Tibial nerve (tissue), 4 donors: ENCODE data around the gene GALNS. TPM values are rescaled to one million over a fixed set of nuclear protein-coding genes. Genes with fewer than 3 reads are reported as not detected.

Experiments
- DNase-seq, 2 donors: peaks; one replicate each; pipeline ENCODE4 v3.0.0-alpha.2; 2019; ENCODE audit warnings: low spot score in 2 of 2
- H3K27ac ChIP-seq, 4 donors: fragments of 200-600 bp; sonication (generic) in 3 of 4; one replicate each; pipeline ENCODE4 v1.5.1; 2017 to 2019; ENCODE audit warnings: mild to moderate bottlenecking in 1 of 4
- H3K27me3 ChIP-seq, 2 donors: fragments of 200-600 bp; sonication (generic) in 1 of 2; one replicate each; pipeline versions ENCODE4 v1.5.1 to v1.6.0; 2017 to 2019
- H3K36me3 ChIP-seq, 3 donors: fragments of 200-600 bp; sonication (generic); one replicate each; pipeline ENCODE4 v1.5.1; 2018 to 2019
- H3K4me1 ChIP-seq, 4 donors: fragments of 200-600 bp; sonication (generic) in 3 of 4; one replicate each; pipeline ENCODE4 v1.5.1; 2017 to 2019
- H3K4me3 ChIP-seq, 4 donors: fragments of 200-600 bp; sonication (generic) in 3 of 4; one replicate each; pipeline ENCODE4 v1.5.1; 2017 to 2019; ENCODE audit warnings: mild to moderate bottlenecking in 1 of 4, moderate library complexity in 1 of 4
- H3K9me3 ChIP-seq, 4 donors: fragments of 200-600 bp; sonication (generic) in 3 of 4; one replicate each; pipeline ENCODE4 v1.5.1; 2017 to 2019
- CTCF ChIP-seq, 5 experiments: fragments of 200-600 bp in 3 of 5; fragments of 450-650 bp in 2 of 5; sonication (generic) in 3 of 5; IDR thresholded peaks; one replicate each; pipeline ENCODE4 v1.5.1; 2016 to 2019; ENCODE audit warnings: antibody characterized with exemption in 5 of 5, mild to moderate bottlenecking in 3 of 5, moderate library complexity in 2 of 5
- EP300 ChIP-seq, 2 donors: sonication (generic); formaldehyde crosslinking; IDR thresholded peaks; one replicate each; pipeline ENCODE4 v1.6.1; 2017; ENCODE audit warnings: antibody characterized with exemption in 2 of 2, mild to moderate bottlenecking in 1 of 2
- POLR2A ChIP-seq, 2 donors: fragments of 450-650 bp; IDR thresholded peaks; one replicate each; pipeline ENCODE4 v1.6.1; 2017; ENCODE audit warnings: antibody characterized with exemption in 2 of 2, mild to moderate bottlenecking in 2 of 2, moderate library complexity in 2 of 2
- WGBS, 2 donors: methylation state at CpG; one replicate each; pipeline ENCODE4 v1.1.5; 2018; 5-methylcytosine and 5-hydroxymethylcytosine counted together
- total RNA-seq, 4 donors: library from RNA; depleted of rRNA; stranded (reverse); fragments of >200 nt; gene quantifications; one replicate each; pipeline ENCODE4 v1.1.0, GENCODE V29; 2016

The GALNS gene
- total RNA-seq, 4 donors from 2014 or later: 15.1 to 80.1 (median 43.2) TPM

- H3K4me1 ChIP-seq: no peaks in the 10 kb centered on the region
- H3K27ac ChIP-seq: no peak overlapping the region
These were observed 46.5 kb upstream of the GALNS start for GRCh38 chr16:88903267-88903666.

GRCh38 chr16:88902744-88903143, 46.0 kb upstream of the GALNS start:
- no peak for DNase-seq
- Histone ChIP-seq H3K27me3 (no peaks in the 10 kb centered on the region), H3K4me1 (no peaks in the 10 kb centered on the region), H3K36me3 (peaks cover 0 to 12% (median 0%) of the 10 kb centered on the region in 3 donors), H3K4me3 (no peak overlapping the region), H3K9me3 (no peaks in the 10 kb centered on the region), H3K27ac (no peak overlapping the region)
- no peak for TF ChIP-seq CTCF (IDR thresholded peaks at IDR 0.05)
- TF ChIP-seq EP300 (IDR thresholded peaks at IDR 0.05): no peak
- no peak for TF ChIP-seq POLR2A (IDR thresholded peaks at IDR 0.05)
- WGBS, 2 donors: 88% methylated on average over 11 to 15 of the region's 16 CpGs

More at GRCh38 chr16:88903267-88903666, 46.5 kb upstream of the GALNS start:
- no peak overlapping the region for H3K4me3 ChIP-seq
- H3K27me3 ChIP-seq: no peaks in the 10 kb centered on the region
- no peak for DNase-seq
- TF ChIP-seq POLR2A (IDR thresholded peaks at IDR 0.05) (no peak), CTCF (IDR thresholded peaks at IDR 0.05) (no peak), EP300 (IDR thresholded peaks at IDR 0.05) (no peak)
- no peaks in the 10 kb centered on the region for H3K9me3 ChIP-seq
- peaks cover 0 to 10% (median 0%) of the 10 kb centered on the region in 3 donors for H3K36me3 ChIP-seq
- 71 to 89% methylated on average over 11 to 14 of the region's 14 CpGs for WGBS, 2 donors

GRCh38 chr16:88901718-88902337, 45.1 kb upstream of the GALNS start:
- no peaks in the 10 kb centered on the region for H3K27me3 ChIP-seq
- no peak overlapping the region for H3K27ac ChIP-seq
- DNase-seq: no peak
- 72 to 76% methylated on average over 15 to 18 of the region's 26 CpGs for WGBS, 2 donors
- H3K4me1 ChIP-seq: no peaks in the 10 kb centered on the region
- H3K9me3 ChIP-seq: no peaks in the 10 kb centered on the region
- peaks cover 0 to 14% (median 0%) of the 10 kb centered on the region in 3 donors for H3K36me3 ChIP-seq
- H3K4me3 ChIP-seq: no peak overlapping the region
- no peak for TF ChIP-seq EP300 (IDR thresholded peaks at IDR 0.05)
- TF ChIP-seq CTCF (IDR thresholded peaks at IDR 0.05): no peak
- no peak for TF ChIP-seq POLR2A (IDR thresholded peaks at IDR 0.05)

GRCh38 chr16:88900662-88901052, 43.9 kb upstream of the GALNS start:
- Histone ChIP-seq H3K27ac (no peak overlapping the region), H3K9me3 (no peaks in the 10 kb centered on the region), H3K4me1 (no peaks in the 10 kb centered on the region), H3K4me3 (no peak overlapping the region), H3K36me3 (peaks cover 0 to 14% (median 0%) of the 10 kb centered on the region in 3 donors), H3K27me3 (no peaks in the 10 kb centered on the region)
- WGBS, 2 donors: 90 to 100% methylated on average over 1 to 6 of the region's 12 CpGs
- TF ChIP-seq POLR2A (IDR thresholded peaks at IDR 0.05): no peak
- TF ChIP-seq CTCF (IDR thresholded peaks at IDR 0.05): no peak
- no peak for TF ChIP-seq EP300 (IDR thresholded peaks at IDR 0.05)
- no peak for DNase-seq

GRCh38 chr16:88899901-88900661, 43.3 kb upstream of the GALNS start:
- Histone ChIP-seq H3K4me1 (no peaks in the 10 kb centered on the region), H3K9me3 (no peaks in the 10 kb centered on the region), H3K36me3 (peaks cover 0 to 14% (median 0%) of the 10 kb centered on the region in 3 donors), H3K27ac (no peak overlapping the region), H3K4me3 (no peak overlapping the region), H3K27me3 (no peaks in the 10 kb centered on the region)
- TF ChIP-seq EP300 (IDR thresholded peaks at IDR 0.05) (no peak), CTCF (IDR thresholded peaks at IDR 0.05) (no peak), POLR2A (IDR thresholded peaks at IDR 0.05) (no peak)
- no peak for DNase-seq
- 82 to 83% methylated on average over 39 to 41 of the region's 41 CpGs for WGBS, 2 donors
